GM18499 (cell line): ENCODE measurements around the gene SLX9.
"Not testable (repeated sequence)": the region's sequence is repeated elsewhere in the genome, so short reads cannot be mapped to it uniquely, and the experiment has no call there.

Source experiments
- ATAC-seq: cut with Tn5 transposase; IDR thresholded peaks from one replicate; pipeline ENCODE4 v1.9.1; 2021; ENCODE audit warnings: moderate number of reproducible peaks; ENCODE audit not compliant: insufficient read depth, unreplicated experiment

The SLX9 gene

GRCh38 chr21:44901391-44902074, 38.3 kb upstream of the SLX9 start:
- ATAC-seq, result no peak

- ATAC-seq, result no peak
These were observed 37.4 kb upstream of the SLX9 start for GRCh38 chr21:44902268-44903049.

GRCh38 chr21:44903050-44903685, 36.7 kb upstream of the SLX9 start:
- no peak for ATAC-seq

DNA sequence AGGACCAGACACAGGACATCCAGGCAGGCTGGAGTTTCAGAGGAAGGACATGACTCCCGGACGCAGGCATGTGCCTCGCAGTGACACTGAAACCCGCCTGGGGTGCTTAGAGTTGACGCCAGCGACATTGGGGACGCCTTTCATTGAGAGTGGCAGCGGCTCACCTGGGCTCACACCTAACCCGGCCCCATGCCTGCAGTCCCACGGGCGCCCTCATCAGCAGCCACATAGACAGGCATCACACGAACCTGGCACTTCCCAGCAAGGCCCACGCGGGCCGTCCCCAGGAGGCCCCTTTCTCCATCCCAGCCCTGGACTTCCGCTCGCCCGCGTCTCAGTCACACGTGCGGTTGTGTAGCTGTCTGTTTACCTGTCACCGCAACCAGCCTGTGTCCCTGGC, 36.1 kb upstream of the SLX9 start:
- no peak for ATAC-seq

GRCh38 chr21:44904141-44904923, 35.5 kb upstream of the SLX9 start:
- ATAC-seq, result no peak

DNA sequence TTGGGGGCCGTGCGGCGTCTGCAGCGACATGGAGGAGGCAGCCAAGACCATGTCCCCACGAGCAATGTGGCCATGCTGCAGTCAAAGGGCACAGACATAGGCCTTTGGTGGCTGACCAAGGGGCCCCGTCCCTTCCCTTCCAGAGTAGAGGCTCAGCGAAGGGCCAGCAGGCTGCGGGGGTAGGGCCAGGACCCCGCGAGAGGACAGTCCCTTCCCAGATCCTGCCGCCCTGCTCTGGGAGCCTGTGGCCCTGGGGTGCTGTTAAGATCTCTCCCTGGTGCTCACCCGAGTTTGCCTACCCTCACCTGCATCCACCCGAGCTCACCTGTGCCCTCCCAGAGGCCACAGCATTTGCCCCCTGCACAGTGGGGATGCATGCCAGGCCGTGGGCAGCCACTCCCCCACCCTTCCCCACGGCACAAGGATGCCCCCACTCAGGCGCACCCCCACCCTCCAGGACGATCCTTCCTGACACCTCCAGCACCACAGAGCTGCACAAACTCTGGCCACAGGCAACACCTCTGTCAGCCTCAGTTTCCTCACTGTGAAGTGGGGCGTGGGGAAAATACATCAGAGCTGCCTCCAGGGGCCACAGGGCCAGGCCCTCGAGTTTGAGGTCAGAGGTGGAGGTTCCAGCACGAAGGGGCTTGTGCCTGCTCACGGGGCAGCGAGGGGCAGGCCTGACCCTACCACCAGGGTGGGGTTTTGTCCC, 34.7 kb upstream of the SLX9 start:
- no peak for ATAC-seq

- no peak for ATAC-seq
These were observed 34.1 kb upstream of the SLX9 start for GRCh38 chr21:44905728-44906090.

- ATAC-seq, result no peak
These were observed 32.4 kb upstream of the SLX9 start for GRCh38 chr21:44907225-44907965.

DNA sequence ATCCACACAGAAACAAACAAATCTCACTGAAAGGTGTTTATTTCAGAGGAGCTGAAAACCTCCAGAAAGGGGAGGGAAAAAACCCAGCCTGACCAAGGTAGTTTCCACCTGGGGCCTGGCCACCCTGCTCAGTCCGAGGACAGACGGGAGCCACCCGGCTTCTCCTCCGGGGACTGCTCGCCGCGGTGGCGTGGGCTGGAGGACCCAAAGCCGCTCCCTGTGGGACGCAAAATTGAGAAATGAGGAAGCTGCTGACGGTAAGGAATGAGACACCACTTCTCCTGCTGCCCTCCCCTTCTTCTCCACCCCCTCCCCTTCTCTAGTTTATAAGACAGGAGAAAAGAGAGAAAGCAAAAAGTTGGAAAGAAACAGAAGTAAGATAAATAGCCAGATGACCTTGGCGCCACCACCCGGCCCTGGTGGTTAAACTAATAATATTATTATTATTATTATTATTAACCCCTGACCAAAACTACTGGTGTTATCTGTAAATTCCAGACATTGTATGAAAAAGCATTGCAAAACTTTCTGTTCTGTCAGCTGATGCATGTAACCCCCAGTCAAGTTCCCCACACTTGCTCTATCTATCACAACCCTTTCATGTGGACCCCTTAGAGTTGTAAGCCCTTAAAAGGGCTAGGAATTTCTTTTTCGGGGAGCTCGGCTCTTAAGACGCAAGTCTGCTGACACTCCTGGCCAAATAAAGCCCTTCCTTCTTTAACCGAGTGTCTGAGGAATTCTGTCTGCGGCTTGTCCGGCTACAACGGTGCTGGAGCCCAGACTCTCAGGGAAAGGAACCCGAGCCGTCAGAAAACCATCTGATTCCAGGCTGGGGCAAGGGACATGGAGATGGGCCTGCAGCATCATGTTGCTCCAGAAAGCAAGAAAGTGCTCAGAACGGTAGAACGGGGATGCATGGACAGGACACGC, 31.6 kb upstream of the SLX9 start:
- ATAC-seq, result no peak

GRCh38 chr21:44908908-44909307, 30.9 kb upstream of the SLX9 start:
- ATAC-seq, result no peak

DNA sequence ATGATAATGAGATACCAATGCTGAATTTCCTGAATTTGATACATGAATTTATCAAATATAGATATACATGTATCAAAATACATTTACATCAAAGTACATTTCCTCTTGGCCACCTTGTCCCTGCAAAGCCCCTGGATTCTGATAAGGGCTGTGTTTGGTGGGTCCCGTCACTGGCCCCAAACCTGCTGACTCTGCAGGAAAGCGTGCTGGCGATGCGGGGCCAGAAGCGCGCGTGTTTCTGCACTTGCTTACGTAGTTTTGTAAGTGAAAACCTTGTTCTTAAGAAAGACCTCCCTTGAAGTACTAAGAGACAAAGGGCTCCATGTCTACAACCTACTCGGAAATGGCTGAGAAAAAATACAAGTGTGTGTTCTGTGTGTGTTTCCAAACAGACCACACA, 30.1 kb upstream of the SLX9 start:
- no peak for ATAC-seq

- no peak for ATAC-seq
These were observed 29.4 kb upstream of the SLX9 start for GRCh38 chr21:44910229-44911067.

DNA sequence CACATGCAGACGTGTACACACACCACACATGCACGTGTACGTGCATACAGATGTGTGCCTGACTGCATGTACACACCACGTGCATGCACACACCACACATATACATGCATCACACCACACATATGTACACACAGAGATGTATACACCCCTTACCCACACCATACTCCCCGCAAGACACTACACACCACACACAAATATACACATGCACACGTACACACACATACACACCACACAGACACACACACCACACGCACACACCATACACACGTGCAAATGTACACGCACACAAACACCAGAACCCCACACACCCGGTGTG, 28.8 kb upstream of the SLX9 start:
- ATAC-seq, result no peak

DNA sequence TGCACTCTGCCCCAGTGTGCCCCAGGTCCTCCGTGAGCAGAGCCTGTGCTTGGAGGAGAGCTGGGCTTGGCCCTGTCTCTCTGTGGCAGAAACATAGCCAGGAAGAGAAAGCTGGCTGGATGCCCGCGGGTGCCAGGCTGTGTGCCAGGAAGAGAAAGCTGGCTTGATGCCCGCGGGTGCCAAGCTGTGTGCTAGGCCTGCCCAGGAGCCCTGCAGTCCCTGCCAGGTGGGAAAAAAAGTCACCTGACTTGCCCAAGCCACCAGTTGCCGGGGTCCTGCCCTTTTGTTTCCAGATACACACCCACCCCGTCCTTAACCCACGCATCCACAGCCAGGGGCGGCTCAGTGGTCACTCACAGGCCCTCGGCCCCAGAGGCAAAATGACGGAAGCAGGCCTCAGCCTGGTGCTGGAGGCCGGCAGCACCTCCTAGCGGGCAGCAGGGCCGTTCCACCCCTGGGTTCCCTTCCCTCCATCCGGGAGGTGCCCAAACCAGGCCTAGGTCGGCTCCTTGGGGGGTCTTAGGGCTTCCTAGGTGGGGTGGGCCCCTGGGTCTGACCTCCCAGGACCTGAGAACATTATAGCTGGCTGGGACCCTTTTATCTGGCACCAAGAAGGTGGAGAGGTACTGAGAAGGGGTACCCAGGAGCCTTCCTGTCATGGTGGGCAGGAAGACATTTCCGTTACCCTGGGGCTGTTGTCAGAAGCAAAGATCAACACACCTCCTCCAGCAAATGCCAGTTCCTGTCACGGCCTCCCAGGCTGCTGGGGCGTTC, 28.3 kb upstream of the SLX9 start:
- ATAC-seq, result no peak

DNA sequence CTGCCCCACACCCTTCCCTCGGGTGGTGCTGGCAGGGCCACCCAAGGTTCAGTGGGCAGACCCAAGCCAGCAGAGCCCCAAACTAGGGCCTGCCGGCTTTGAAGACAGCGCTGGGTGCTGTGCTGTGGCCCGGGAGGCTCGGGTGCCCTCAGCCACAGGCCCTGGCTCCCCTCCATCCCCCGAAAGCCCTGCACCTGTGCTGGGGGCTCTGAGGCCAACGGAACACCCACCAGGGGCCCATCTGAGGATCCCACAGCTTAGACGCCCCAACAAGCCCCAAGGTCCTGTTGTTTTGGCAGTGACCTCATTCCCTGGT, 27.7 kb upstream of the SLX9 start:
- ATAC-seq, result no peak

DNA sequence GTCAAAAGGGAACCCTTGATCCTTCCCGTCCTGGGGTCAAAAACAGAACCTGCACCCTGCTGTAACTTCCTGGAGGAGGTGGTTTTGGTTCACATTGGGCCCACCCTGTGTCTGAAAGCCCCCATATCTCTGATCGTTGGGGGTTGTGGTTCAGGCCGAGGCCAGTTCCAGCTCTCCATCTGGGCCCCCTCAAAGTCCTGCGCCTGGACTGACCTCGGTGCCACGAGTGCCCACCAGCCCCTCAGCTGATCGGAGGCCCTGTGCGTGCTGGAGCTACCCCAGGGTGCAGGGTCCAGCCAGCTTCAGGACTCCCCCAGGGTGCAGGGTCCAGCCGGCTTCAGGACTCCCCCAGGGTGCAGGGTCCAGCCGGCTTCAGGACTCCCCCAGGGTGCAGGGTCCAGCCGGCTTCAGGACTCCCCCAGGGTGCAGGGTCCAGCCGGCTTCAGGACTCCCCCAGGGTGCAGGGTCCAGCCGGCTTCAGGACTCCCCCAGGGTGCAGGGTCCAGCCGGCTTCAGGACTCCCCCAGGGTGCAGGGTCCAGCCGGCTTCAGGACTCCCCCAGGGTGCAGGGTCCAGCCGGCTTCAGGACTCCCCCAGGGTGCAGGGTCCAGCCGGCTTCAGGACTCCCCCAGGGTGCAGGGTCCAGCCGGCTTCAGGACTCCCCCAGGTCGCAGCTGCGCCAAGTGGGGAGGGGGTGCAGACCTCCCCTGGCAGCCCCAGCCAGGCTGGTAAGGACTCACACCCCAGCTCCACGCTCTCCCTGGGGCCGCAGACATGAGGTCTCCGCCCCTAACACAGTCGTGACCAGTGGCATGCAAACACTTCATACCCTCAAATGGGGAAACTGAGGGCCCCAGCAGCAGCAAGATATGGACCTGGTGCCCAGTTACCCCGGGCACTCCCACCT, 27.1 kb upstream of the SLX9 start:
- ATAC-seq, result not testable (repeated sequence)
